ENCODE data around the gene SPPL2B.

- TF ChIP-seq POLR2AphosphoS5 (IDR thresholded peaks at IDR 0.05; ENCODE audit: low read depth, low read length) (no peak), TAF1 (IDR thresholded peaks at IDR 0.05; ENCODE audit: borderline replicate concordance, insufficient read depth, low read length) (no peak), REST (IDR thresholded peaks at IDR 0.05; ENCODE audit: insufficient read depth in 1 of 2, low read depth in 2 of 2, low read length in 2 of 2) (no peak), SIN3A (IDR thresholded peaks at IDR 0.05; ENCODE audit: borderline replicate concordance, insufficient read depth, low read length) (no peak), FOXP2 (optimal IDR thresholded peaks at IDR 0.05; ENCODE audit: borderline replicate concordance, extremely low read depth, extremely low read length, insufficient read depth) (no peak)
These were observed 9.7 kb downstream of the SPPL2B start for GRCh38 chr19:2338055-2338615.

All from PFSK-1 (cell line).